IPS DF 19.7 (cell line): ENCODE data around the gene TBC1D1.

Source experiments
- DNase-seq: peaks from one replicate; pipeline ENCODE4 v3.0.0-alpha.2; 2013; ENCODE audit warnings: low read depth, low spot score

TBC1D1 gene

GRCh38 chr4:37990731-37991245 lies 99.9 kb downstream of the TBC1D1 start:
- DNase-seq: no peak

GRCh38 chr4:37991623-37992410 lies 100.9 kb downstream of the TBC1D1 start:
- no peak for DNase-seq

GRCh38 chr4:37993806-37994205 lies 102.9 kb downstream of the TBC1D1 start:
- no peak for DNase-seq

- no peak for DNase-seq
Observed at GRCh38 chr4:37994569-37994968, 103.7 kb downstream of the TBC1D1 start.

GRCh38 chr4:37995299-37995821 lies 104.5 kb downstream of the TBC1D1 start:
- no peak for DNase-seq

- DNase-seq: no peak
Observed at GRCh38 chr4:37995981-37996775, 105.3 kb downstream of the TBC1D1 start.

- DNase-seq: no peak
Observed at GRCh38 chr4:37998226-37998625, 107.3 kb downstream of the TBC1D1 start.

- DNase-seq: no peak
Observed at GRCh38 chr4:37999000-37999716, 108.3 kb downstream of the TBC1D1 start.

- no peak for DNase-seq
Observed at GRCh38 chr4:37999965-38000364, 109.1 kb downstream of the TBC1D1 start.

GRCh38 chr4:38001927-38002326 lies 111.0 kb downstream of the TBC1D1 start:
- DNase-seq: peak; percentile 64

- peak; percentile 57 for DNase-seq
Observed at GRCh38 chr4:38002451-38003071, 111.7 kb downstream of the TBC1D1 start.

GRCh38 chr4:38003102-38003501 lies 112.2 kb downstream of the TBC1D1 start:
- no peak for DNase-seq

GRCh38 chr4:38003628-38004027 lies 112.7 kb downstream of the TBC1D1 start:
- DNase-seq: no peak

GRCh38 chr4:38004062-38004461 lies 113.2 kb downstream of the TBC1D1 start:
- no peak for DNase-seq

- no peak for DNase-seq
Observed at GRCh38 chr4:38004887-38005286, 114.0 kb downstream of the TBC1D1 start.

- no peak for DNase-seq
Observed at GRCh38 chr4:38005637-38006036, 114.8 kb downstream of the TBC1D1 start.

GRCh38 chr4:38007645-38008044 lies 116.8 kb downstream of the TBC1D1 start:
- no peak for DNase-seq

- no peak for DNase-seq
Observed at GRCh38 chr4:38008571-38009021, 117.7 kb downstream of the TBC1D1 start.

GRCh38 chr4:38009421-38009820 lies 118.5 kb downstream of the TBC1D1 start:
- DNase-seq: no peak

- no peak for DNase-seq
Observed at GRCh38 chr4:38009949-38010348, 119.1 kb downstream of the TBC1D1 start.

GRCh38 chr4:38011511-38012162 lies 120.8 kb downstream of the TBC1D1 start:
- DNase-seq: no peak
